Activated CD8-positive, alpha-beta memory T cell treated with anti-CD3 and anti-CD28 coated beads, Interleukin-2, amount 50 U/mL, for 1 hour (primary cell): ENCODE measurements around the gene CAPN13.

Experiments used
- DNase-seq: peaks from one replicate; pipeline ENCODE4 v3.0.0-alpha.2; 2020; ENCODE audit errors: extremely low read depth

The CAPN13 gene

GRCh38 chr2:30807249-30807648 is at the start of gene CAPN13:
Gene CAPN13 (minus strand): TSS chr2:30807446. CDS start chr2:30787325, 20,121 bp downstream.
- no peak for DNase-seq

GRCh38 chr2:30847841-30848240 is 40.6 kb upstream of the CAPN13 start:
- DNase-seq: no peak

- DNase-seq: no peak
These were observed 40.1 kb upstream of the CAPN13 start for GRCh38 chr2:30847329-30847728.

- no peak for DNase-seq
These were observed 21.3 kb upstream of the CAPN13 start for GRCh38 chr2:30828586-30828985.

GRCh38 chr2:30826916-30827315 is 19.7 kb upstream of the CAPN13 start:
- DNase-seq: no peak

- no peak for DNase-seq
These were observed 19.2 kb upstream of the CAPN13 start for GRCh38 chr2:30826481-30826880.

GRCh38 chr2:30823452-30823851 is 16.2 kb upstream of the CAPN13 start:
- DNase-seq: no peak

- DNase-seq: no peak
These were observed 14.7 kb upstream of the CAPN13 start for GRCh38 chr2:30821960-30822359.

GRCh38 chr2:30820381-30821055 is 13.3 kb upstream of the CAPN13 start:
- no peak for DNase-seq

GRCh38 chr2:30809938-30810337 is 2.7 kb upstream of the CAPN13 start:
- DNase-seq: no peak

GRCh38 chr2:30808695-30809094 is 1.4 kb upstream of the CAPN13 start:
- no peak for DNase-seq

GRCh38 chr2:30803281-30803680 is 4.0 kb downstream of the CAPN13 start:
- DNase-seq: no peak

- no peak for DNase-seq
These were observed 4.6 kb downstream of the CAPN13 start for GRCh38 chr2:30802611-30803010.

- DNase-seq: no peak
These were observed 5.3 kb downstream of the CAPN13 start for GRCh38 chr2:30801821-30802455.

GRCh38 chr2:30800159-30800558 is 7.1 kb downstream of the CAPN13 start:
- no peak for DNase-seq

- no peak for DNase-seq
These were observed 7.9 kb downstream of the CAPN13 start for GRCh38 chr2:30799366-30799765.

- DNase-seq: no peak
These were observed 8.7 kb downstream of the CAPN13 start for GRCh38 chr2:30798536-30798991.

- DNase-seq: no peak
These were observed 9.7 kb downstream of the CAPN13 start for GRCh38 chr2:30797381-30798015.

GRCh38 chr2:30796699-30797098 is 10.5 kb downstream of the CAPN13 start:
- no peak for DNase-seq

- no peak for DNase-seq
These were observed 14.7 kb downstream of the CAPN13 start for GRCh38 chr2:30792521-30792920.

- DNase-seq: no peak
These were observed 16.4 kb downstream of the CAPN13 start for GRCh38 chr2:30790879-30791278.

- DNase-seq: no peak
These were observed 17.5 kb downstream of the CAPN13 start for GRCh38 chr2:30789670-30790210.
